ENCODE data around the gene CACNA1B.
"Not testable (repeated sequence)": the region's sequence is repeated elsewhere in the genome, so short reads cannot be mapped to it uniquely, and the experiment has no call there.

CACNA1B gene
- total RNA-seq, result 0 to 0.17 reads per million in 2 donors

- not testable (repeated sequence) for DNase-seq
These were observed at the start of gene CACNA1B for GRCh38 chr9:137877506-137878122. Gene CACNA1B, plus strand, starts transcription at chr9:137877782. Its CDS starts 152 bp downstream, at chr9:137877934.

- DNase-seq, result no peak
These were observed 49.6 kb upstream of the CACNA1B start for GRCh38 chr9:137827908-137828526.

GRCh38 chr9:137828527-137829259 lies 48.9 kb upstream of the CACNA1B start:
- DNase-seq, result no peak

GRCh38 chr9:137829260-137829996 lies 48.2 kb upstream of the CACNA1B start:
- DNase-seq, result no peak

- no peak for DNase-seq
These were observed 45.3 kb upstream of the CACNA1B start for GRCh38 chr9:137832191-137832700.

- no peak for DNase-seq
These were observed 44.6 kb upstream of the CACNA1B start for GRCh38 chr9:137832830-137833590.

- no peak for DNase-seq
These were observed 43.6 kb upstream of the CACNA1B start for GRCh38 chr9:137833721-137834613.

- DNase-seq, result no peak
These were observed 42.6 kb upstream of the CACNA1B start for GRCh38 chr9:137834846-137835546.

- DNase-seq, result no peak
These were observed 41.3 kb upstream of the CACNA1B start for GRCh38 chr9:137836151-137836830.

GRCh38 chr9:137836831-137837241 lies 40.7 kb upstream of the CACNA1B start:
- DNase-seq, result no peak

GRCh38 chr9:137837345-137838278 lies 40.0 kb upstream of the CACNA1B start:
- DNase-seq, result no peak

GRCh38 chr9:137838576-137838975 lies 39.0 kb upstream of the CACNA1B start:
- no peak for DNase-seq

GRCh38 chr9:137843355-137843754 lies 34.2 kb upstream of the CACNA1B start:
- no peak for DNase-seq

- DNase-seq, result no peak
These were observed 25.9 kb upstream of the CACNA1B start for GRCh38 chr9:137851516-137852267.

GRCh38 chr9:137853392-137853995 lies 24.1 kb upstream of the CACNA1B start:
- no peak for DNase-seq

- DNase-seq, result no peak
These were observed 17.2 kb upstream of the CACNA1B start for GRCh38 chr9:137860361-137860760.

GRCh38 chr9:137865581-137866145 lies 11.9 kb upstream of the CACNA1B start:
- DNase-seq, result no peak
